T-cell (primary cell): Measurements from ENCODE around the gene TMBIM6. TPM values are rescaled to one million over a fixed set of nuclear protein-coding genes. Genes with fewer than 3 reads are reported as not detected.
"Not testable (repeated sequence)": the region's sequence is repeated elsewhere in the genome, so short reads cannot be mapped to it uniquely, and the experiment has no call there.

Source experiments
- ATAC-seq, 4 experiments: fragments of 200-7000 bp in 3 of 4; fragments of 150-1000 bp in 1 of 4; cut with Tn5 transposase; replicated peaks in 1 of 4; 1 replicate in 3 of 4; 2 replicates in 1 of 4; pipeline ENCODE4 v1.10.0; 2021; ENCODE audit warnings: moderate library complexity in 3 of 4, mild to moderate bottlenecking in 2 of 4, moderate number of reproducible peaks in 1 of 4
- CTCF ChIA-PET, 2 donors: fragments of 300-600 bp; sonication (Branson Sonifier 250); formaldehyde crosslinking; loops; one replicate each; lab custom pipeline; 2022; ENCODE audit warnings: antibody characterized with exemption in 2 of 2; lab: Charles Lee
- POLR2A ChIA-PET, 2 donors: fragments of 300-600 bp; sonication (Branson Sonifier 250); formaldehyde crosslinking; loops; one replicate each; lab custom pipeline; 2022; ENCODE audit warnings: antibody characterized with exemption in 2 of 2; lab: Charles Lee
- DNase-seq, 35 experiments: peaks; one replicate each; pipeline versions ENCODE4 v3.0.0 to v3.0.0-alpha.2; 2013 to 2023
- H3K27ac ChIP-seq: one replicate; pipeline ENCODE4 v1.5.1; 2013; ENCODE audit warnings: low read length
- H3K27me3 ChIP-seq, 2 experiments: replicated peaks in 1 of 2; 1 replicate in 1 of 2; 2 replicates in 1 of 2; pipeline versions ENCODE4 v1.6.1 to v1.7.0; 2013; ENCODE audit warnings: low read length in 1 of 2, mixed read lengths in 1 of 2; ENCODE audit not compliant: control insufficient read depth in 2 of 2, insufficient read depth in 2 of 2; ENCODE audit errors: extremely low read depth in 1 of 2
- H3K36me3 ChIP-seq, 2 donors: 1 replicate in 1 of 2; 2 replicates in 1 of 2; pipeline versions ENCODE4 v1.6.1 to v1.7.0; 2013; ENCODE audit warnings: low read length in 1 of 2; ENCODE audit not compliant: control insufficient read depth in 2 of 2, insufficient read depth in 1 of 2; ENCODE audit errors: extremely low read depth in 1 of 2
- H3K4me1 ChIP-seq, 2 experiments: 1 replicate in 1 of 2; 2 replicates in 1 of 2; pipeline versions ENCODE4 v1.6.1 to v1.7.0; 2013; ENCODE audit warnings: low read length in 2 of 2, mixed read lengths in 1 of 2; ENCODE audit not compliant: insufficient read depth in 2 of 2, control insufficient read depth in 1 of 2; ENCODE audit errors: extremely low read depth in 1 of 2
- H3K4me3 ChIP-seq, 2 donors: 1 replicate in 1 of 2; 2 replicates in 1 of 2; pipeline versions ENCODE4 v1.5.1 to v1.7.0; 2013; ENCODE audit warnings: mild to moderate bottlenecking in 2 of 2, low read length in 1 of 2, moderate library complexity in 1 of 2; ENCODE audit not compliant: control insufficient read depth in 1 of 2; ENCODE audit errors: extremely low read depth in 1 of 2
- H3K9me3 ChIP-seq: 2 replicates; pipeline ENCODE4 v1.7.0; 2013
- H3K27ac Mint-ChIP-seq, 2 donors: one replicate each; pipeline ENCODE4 v1.8.0; 2020 to 2021; ENCODE audit warnings: mild to moderate bottlenecking in 2 of 2, mixed read lengths in 2 of 2
- H3K27me3 Mint-ChIP-seq, 2 donors: one replicate each; pipeline ENCODE4 v1.8.0; 2021 to 2022; ENCODE audit warnings: mixed read lengths in 2 of 2
- H3K36me3 Mint-ChIP-seq: one replicate; pipeline ENCODE4 v1.8.0; 2021; ENCODE audit warnings: mixed read lengths
- H3K4me1 Mint-ChIP-seq, 3 donors: one replicate each; pipeline ENCODE4 v1.8.0; 2020 to 2022; ENCODE audit warnings: mixed read lengths in 3 of 3, mild to moderate bottlenecking in 1 of 3
- H3K4me3 Mint-ChIP-seq, 3 donors: one replicate each; pipeline ENCODE4 v1.8.0; 2020 to 2022; ENCODE audit warnings: mild to moderate bottlenecking in 3 of 3, mixed read lengths in 3 of 3, moderate library complexity in 3 of 3
- H3K9me3 Mint-ChIP-seq, 3 donors: one replicate each; pipeline ENCODE4 v1.8.0; 2020 to 2022; ENCODE audit warnings: mixed read lengths in 3 of 3
- WGBS: methylation state at CpG from one replicate; pipeline ENCODE4 v1.1.5; 2013; ENCODE audit warnings: missing lambda C conversion rate; ENCODE audit not compliant: insufficient coverage; 5-methylcytosine and 5-hydroxymethylcytosine counted together
- total RNA-seq, 35 experiments: library from RNA in 6 of 35; stranded (reverse) in 6 of 35; fragments of 120-200 nt in 1 of 35; gene quantifications; one replicate each; pipeline versions ENCODE4 v1.2.1 to v1.2.4 and lab custom pipeline; 2013 to 2026

Gene TMBIM6
- total RNA-seq, 5 donors from 2014 or later (not counting 1 experiment from before 2014, with no cell fraction given): 333 to 426 (median 401) TPM

DNA sequence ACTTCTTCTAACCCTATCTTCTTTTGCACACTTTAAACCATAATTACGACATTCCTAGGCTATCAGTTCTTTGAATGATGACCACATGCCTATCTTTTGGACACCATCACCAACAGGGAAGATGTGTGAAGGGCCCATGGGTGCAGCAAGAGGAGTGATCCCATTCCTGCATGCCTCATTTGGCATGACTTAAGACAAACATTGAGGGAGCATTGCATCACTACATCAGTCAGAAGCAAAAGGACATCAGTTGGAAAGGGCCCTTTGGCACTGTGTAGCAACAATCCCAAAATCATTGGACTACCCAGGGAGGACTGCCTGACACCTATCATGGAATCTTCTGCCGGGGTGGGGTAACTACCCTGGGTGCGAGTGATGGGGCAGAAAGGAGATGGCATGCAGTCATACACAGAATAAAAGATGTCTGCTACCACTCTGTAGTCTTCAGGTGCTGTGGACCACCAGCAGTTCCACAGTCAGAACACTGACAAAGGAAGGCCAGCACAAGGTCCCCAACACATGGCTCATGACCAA is 10.7 kb upstream of the TMBIM6 start:
- Histone ChIP-seq H3K4me1 (no peaks in the 10 kb centered on the region), H3K4me3 (no peak overlapping the region), H3K9me3 (no peaks in the 10 kb centered on the region), H3K27me3 (peaks cover 0 to 2% of the 10 kb centered on the region in 2 experiments), H3K36me3 (no peaks in the 10 kb centered on the region), H3K27ac (no peak overlapping the region)
- DNase-seq: no peak
- H3K27me3 Mint-ChIP-seq: peaks cover 2 to 4% of the 10 kb centered on the region in 2 donors
- H3K4me1 Mint-ChIP-seq: peaks cover 0 to 2% (median 0%) of the 10 kb centered on the region in 3 donors
- ATAC-seq: no peak
- H3K4me3 Mint-ChIP-seq: no peak overlapping the region
- POLR2A ChIA-PET: no interaction called here
- peaks cover 0 to 3% (median 0%) of the 10 kb centered on the region in 3 donors for H3K9me3 Mint-ChIP-seq
- CTCF ChIA-PET: no interaction called here
- no peak overlapping the region for H3K27ac Mint-ChIP-seq
- no CpG with 5 or more reads among the region's 3 CpGs for WGBS
- H3K36me3 Mint-ChIP-seq: peaks cover 3% of the 10 kb centered on the region

DNA sequence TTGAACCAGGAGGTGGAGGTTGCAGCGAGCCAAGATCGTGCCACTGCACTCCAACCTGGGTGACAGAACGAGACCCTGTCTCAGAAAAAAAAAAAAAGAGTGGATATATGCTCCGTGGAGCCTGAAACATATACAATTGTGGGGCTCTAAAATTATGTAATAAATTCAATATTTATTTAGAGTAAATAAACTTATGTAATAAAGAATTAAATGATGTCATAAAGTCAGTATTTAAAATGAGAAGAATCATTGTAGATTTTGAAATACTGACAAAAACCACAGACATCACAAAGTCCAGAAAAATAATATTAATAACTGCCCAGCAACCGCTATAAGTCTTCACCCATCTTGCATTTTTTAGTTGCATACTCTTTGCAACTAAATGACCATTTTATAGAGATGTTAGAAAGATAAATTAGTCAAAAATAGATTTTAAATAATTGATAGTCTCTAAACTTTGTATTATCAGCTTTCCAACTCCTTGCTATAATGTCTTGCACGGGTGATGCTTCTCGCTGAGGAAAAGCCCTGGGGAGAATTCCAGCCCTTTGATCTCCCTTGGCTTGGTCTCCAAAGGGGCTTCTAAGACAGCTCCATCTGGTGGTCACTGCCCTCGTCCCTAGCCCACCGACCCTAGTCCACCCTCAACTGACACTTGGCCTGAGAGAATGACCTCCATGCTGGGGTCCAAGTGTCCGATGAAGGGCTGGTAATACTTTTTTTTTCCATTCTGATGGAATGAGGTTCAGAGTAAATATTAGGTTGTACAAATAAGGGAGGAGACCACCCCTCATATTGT is 7.9 kb upstream of the TMBIM6 start:
- Mint-ChIP-seq H3K27me3 (peaks cover 0 to 2% of the 10 kb centered on the region in 2 donors), H3K27ac (no peak overlapping the region), H3K9me3 (peaks cover 0 to 3% (median 0%) of the 10 kb centered on the region in 3 donors), H3K36me3 (peaks cover 3% of the 10 kb centered on the region), H3K4me1 (peaks cover 0 to 2% (median 0%) of the 10 kb centered on the region in 3 donors), H3K4me3 (no peak overlapping the region)
- ATAC-seq: no peak
- H3K27me3 ChIP-seq: peaks cover 0 to 2% of the 10 kb centered on the region in 2 experiments
- no peaks in the 10 kb centered on the region for H3K36me3 ChIP-seq
- CTCF ChIA-PET: no interaction called here
- no peak for DNase-seq
- no peaks in the 10 kb centered on the region for H3K4me1 ChIP-seq
- no peak overlapping the region for H3K27ac ChIP-seq
- 94% methylated on average over 2 of the region's 10 CpGs for WGBS
- no peak overlapping the region for H3K4me3 ChIP-seq
- no peaks in the 10 kb centered on the region for H3K9me3 ChIP-seq
- POLR2A ChIA-PET: no interaction called here

GRCh38 chr12:49734900-49735299 is 6.5 kb upstream of the TMBIM6 start:
- H3K9me3 Mint-ChIP-seq, H3K36me3 Mint-ChIP-seq, POLR2A ChIA-PET, ATAC-seq, H3K4me3 ChIP-seq, H3K27ac ChIP-seq, H3K27me3 Mint-ChIP-seq, H3K4me1 Mint-ChIP-seq, H3K36me3 ChIP-seq, H3K27me3 ChIP-seq, H3K4me1 ChIP-seq, H3K27ac Mint-ChIP-seq, H3K9me3 ChIP-seq, DNase-seq: not testable (repeated sequence)
- WGBS: no CpG with 5 or more reads among the region's 7 CpGs
- H3K4me3 Mint-ChIP-seq: peak overlapping the region in 1 of 3 donors; percentile 51
- CTCF ChIA-PET: interaction anchor here in 1 of 2 donors (0.6 kb wide), 1 partner anchor 647 kb away, joined by 4 read pairs; no protein-coding TSS in a partner anchor

- ATAC-seq, H3K9me3 ChIP-seq, DNase-seq, H3K4me3 ChIP-seq, H3K27ac ChIP-seq, H3K36me3 ChIP-seq, H3K27me3 ChIP-seq, H3K9me3 Mint-ChIP-seq, H3K36me3 Mint-ChIP-seq, POLR2A ChIA-PET, H3K27ac Mint-ChIP-seq, H3K27me3 Mint-ChIP-seq, H3K4me3 Mint-ChIP-seq: not testable (repeated sequence)
- WGBS: 100% methylated on average over 1 of the region's 5 CpGs
- H3K4me1 ChIP-seq: peaks cover 18% of the 10 kb centered on the region in 2 experiments
- CTCF ChIA-PET: interaction anchor here in 1 of 2 donors (0.5 to 0.6 kb wide), 2 partner anchors 116 to 362 kb away, joined by 3 to 4 read pairs; partner anchors contain the start of gene PRPF40B
- H3K4me1 Mint-ChIP-seq: peaks cover 23 to 26% (median 25%) of the 10 kb centered on the region in 3 donors
These were observed 2.6 kb upstream of the TMBIM6 start for GRCh38 chr12:49738721-49739120.

- not testable (repeated sequence) for H3K27me3 Mint-ChIP-seq, H3K9me3 ChIP-seq, H3K4me3 ChIP-seq, H3K27me3 ChIP-seq, H3K4me3 Mint-ChIP-seq, ATAC-seq, H3K9me3 Mint-ChIP-seq, DNase-seq, H3K36me3 Mint-ChIP-seq, H3K27ac ChIP-seq
- ChIA-PET CTCF (interaction anchor here (0.6 to 2.7 kb wide), 13 partner anchors 11 to 1789 kb away, joined by 3 to 57 read pairs (median 6); no protein-coding TSS in a partner anchor), POLR2A (interaction anchor here (0.6 to 0.9 kb wide), 2 partner anchors 15 to 91 kb away, joined by 3 to 4 read pairs; no protein-coding TSS in a partner anchor)
- WGBS: 98% methylated on average over 7 of the region's 12 CpGs
- peaks cover 0 to 13% of the 10 kb centered on the region in 2 donors for H3K36me3 ChIP-seq
- peaks cover 28 to 31% of the 10 kb centered on the region in 2 experiments for H3K4me1 ChIP-seq
- H3K27ac Mint-ChIP-seq: peak overlapping the region in 1 of 2 donors; percentile 49
- peaks cover 39% of the 10 kb centered on the region in 3 donors for H3K4me1 Mint-ChIP-seq
These were observed 1.1 kb upstream of the TMBIM6 start for GRCh38 chr12:49740277-49740676.
